Hepatocyte (in vitro differentiated cells): ENCODE measurements around the gene CPNE4. TPM values are rescaled to one million over a fixed set of nuclear protein-coding genes. Genes with fewer than 3 reads are reported as not detected.

Experiments
- DNase-seq: peaks from one replicate; pipeline ENCODE4 v3.0.0-alpha.2; 2016; ENCODE audit warnings: low spot score
- H2AFZ ChIP-seq: fragments of 200-600 bp; sonication (generic); 2 replicates; pipeline ENCODE4 v1.6.0; 2016; ENCODE audit warnings: antibody characterized with exemption, mild to moderate bottlenecking
- H3K27ac ChIP-seq: fragments of 200-600 bp; sonication (generic); 2 replicates; pipeline ENCODE4 v1.5.1; 2016; ENCODE audit warnings: mild to moderate bottlenecking
- H3K27me3 ChIP-seq: fragments of 200-600 bp; sonication (generic); 2 replicates; pipeline ENCODE4 v1.6.1; 2016
- H3K36me3 ChIP-seq: fragments of 200-600 bp; sonication (generic); replicated peaks from 2 replicates; pipeline ENCODE4 v1.5.1; 2016; ENCODE audit warnings: low read depth; ENCODE audit not compliant: insufficient read depth
- H3K4me1 ChIP-seq: fragments of 200-600 bp; sonication (generic); 2 replicates; pipeline ENCODE4 v1.5.1; 2016; ENCODE audit warnings: mild to moderate bottlenecking, moderate library complexity; ENCODE audit not compliant: insufficient read depth
- H3K4me2 ChIP-seq: fragments of 200-600 bp; sonication (generic); 2 replicates; pipeline ENCODE4 v1.6.0; 2016
- H3K4me3 ChIP-seq: fragments of 200-600 bp; sonication (generic); 2 replicates; pipeline ENCODE4 v1.5.1; 2016; ENCODE audit warnings: mild to moderate bottlenecking
- H3K79me2 ChIP-seq: fragments of 200-600 bp; sonication (generic); 2 replicates; pipeline ENCODE4 v1.6.0; 2017; ENCODE audit warnings: mild to moderate bottlenecking
- H3K9me2 ChIP-seq: fragments of 200-600 bp; sonication (generic); replicated peaks from 2 replicates; pipeline ENCODE4 v1.6.0; 2017; ENCODE audit warnings: mild to moderate bottlenecking; ENCODE audit not compliant: insufficient read depth
- H3K9me3 ChIP-seq: fragments of 200-600 bp; sonication (generic); 2 replicates; pipeline ENCODE4 v1.5.1; 2016; ENCODE audit warnings: low read depth, mild to moderate bottlenecking
- H4K20me1 ChIP-seq: fragments of 200-600 bp; sonication (generic); 2 replicates; pipeline ENCODE4 v1.6.0; 2016; ENCODE audit warnings: mild to moderate bottlenecking; ENCODE audit not compliant: insufficient read depth, poor library complexity, severe bottlenecking
- EZH2 ChIP-seq: fragments of 200-600 bp; sonication (generic); IDR thresholded peaks from 2 replicates; pipeline ENCODE4 v1.6.1; 2016; ENCODE audit warnings: antibody characterized with exemption, mild to moderate bottlenecking, borderline replicate concordance
- EZH2phosphoT487 ChIP-seq: fragments of 200-600 bp; sonication (generic); IDR thresholded peaks from one replicate; pipeline ENCODE4 v1.6.1; 2018; ENCODE audit warnings: antibody characterized with exemption, mild to moderate bottlenecking, low read depth, moderate library complexity; ENCODE audit not compliant: unreplicated experiment, severe bottlenecking
- WGBS: methylation state at CpG from one replicate; pipeline ENCODE4 v1.1.6; 2016; ENCODE audit warnings: low lambda C conversion rate; ENCODE audit errors: missing lambda C conversion rate; 5-methylcytosine and 5-hydroxymethylcytosine counted together
- polyA plus RNA-seq: library from polyadenylated mRNA; unstranded; fragments of >200 nt; fragmentation: Nextera tagmentation; extraction: Ambion mirVana; gene quantifications from 2 replicates; pipeline ENCODE4 v1.2.1, GENCODE V29; 2016
- total RNA-seq: library from RNA; depleted of rRNA; stranded (reverse); fragments of >200 nt; gene quantifications from 2 replicates; pipeline ENCODE4 v1.2.3, GENCODE V29; 2014
- TF ChIP-seq, protein P1 (sequence below): fragments of 200-600 bp; sonication (generic); IDR thresholded peaks from 2 replicates; pipeline ENCODE4 v1.5.1; 2016; ENCODE audit warnings: antibody characterized with exemption, mild to moderate bottlenecking; ENCODE audit not compliant: poor library complexity

The CPNE4 gene
- total and polyA plus RNA-seq, 2 experiments from 2014 or later = 0.37 to 0.52 TPM

DNA sequence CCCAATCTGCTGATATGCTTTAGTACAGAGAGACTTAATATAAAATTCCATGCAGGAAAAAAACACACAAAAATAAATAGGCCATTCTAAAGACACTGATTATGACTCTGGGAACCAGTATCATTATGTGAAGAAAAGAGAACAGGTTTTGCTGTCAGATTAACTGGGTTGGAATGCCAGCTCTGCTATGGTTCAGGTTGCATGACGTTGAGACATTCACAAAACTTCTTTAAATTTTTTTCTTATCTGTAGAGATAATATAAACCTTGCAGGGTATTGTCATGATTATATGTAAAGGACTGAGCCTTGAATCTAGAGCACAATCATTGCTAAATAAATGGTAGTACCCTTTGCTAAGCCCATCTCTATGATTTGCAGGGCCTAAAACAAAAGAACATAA, 86.0 kb downstream of the CPNE4 start:
- Histone ChIP-seq H3K9me2 (no peaks in the 10 kb centered on the region), H3K79me2 (no peaks in the 10 kb centered on the region), H3K36me3 (no peaks in the 10 kb centered on the region), H3K27ac (no peak overlapping the region), H3K9me3 (no peaks in the 10 kb centered on the region), H3K4me3 (no peak overlapping the region), H2AFZ (no peak overlapping the region), H3K27me3 (no peaks in the 10 kb centered on the region), H3K4me1 (no peaks in the 10 kb centered on the region), H4K20me1 (no peaks in the 10 kb centered on the region), H3K4me2 (no peak overlapping the region)
- WGBS = 31% methylated on average over 1 of the region's 1 CpG
- TF ChIP-seq EZH2 (no peak), EZH2phosphoT487 (no peak)
- TF ChIP-seq, protein P1, sequence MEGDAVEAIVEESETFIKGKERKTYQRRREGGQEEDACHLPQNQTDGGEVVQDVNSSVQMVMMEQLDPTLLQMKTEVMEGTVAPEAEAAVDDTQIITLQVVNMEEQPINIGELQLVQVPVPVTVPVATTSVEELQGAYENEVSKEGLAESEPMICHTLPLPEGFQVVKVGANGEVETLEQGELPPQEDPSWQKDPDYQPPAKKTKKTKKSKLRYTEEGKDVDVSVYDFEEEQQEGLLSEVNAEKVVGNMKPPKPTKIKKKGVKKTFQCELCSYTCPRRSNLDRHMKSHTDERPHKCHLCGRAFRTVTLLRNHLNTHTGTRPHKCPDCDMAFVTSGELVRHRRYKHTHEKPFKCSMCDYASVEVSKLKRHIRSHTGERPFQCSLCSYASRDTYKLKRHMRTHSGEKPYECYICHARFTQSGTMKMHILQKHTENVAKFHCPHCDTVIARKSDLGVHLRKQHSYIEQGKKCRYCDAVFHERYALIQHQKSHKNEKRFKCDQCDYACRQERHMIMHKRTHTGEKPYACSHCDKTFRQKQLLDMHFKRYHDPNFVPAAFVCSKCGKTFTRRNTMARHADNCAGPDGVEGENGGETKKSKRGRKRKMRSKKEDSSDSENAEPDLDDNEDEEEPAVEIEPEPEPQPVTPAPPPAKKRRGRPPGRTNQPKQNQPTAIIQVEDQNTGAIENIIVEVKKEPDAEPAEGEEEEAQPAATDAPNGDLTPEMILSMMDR = no peak
- no peak for DNase-seq

DNA sequence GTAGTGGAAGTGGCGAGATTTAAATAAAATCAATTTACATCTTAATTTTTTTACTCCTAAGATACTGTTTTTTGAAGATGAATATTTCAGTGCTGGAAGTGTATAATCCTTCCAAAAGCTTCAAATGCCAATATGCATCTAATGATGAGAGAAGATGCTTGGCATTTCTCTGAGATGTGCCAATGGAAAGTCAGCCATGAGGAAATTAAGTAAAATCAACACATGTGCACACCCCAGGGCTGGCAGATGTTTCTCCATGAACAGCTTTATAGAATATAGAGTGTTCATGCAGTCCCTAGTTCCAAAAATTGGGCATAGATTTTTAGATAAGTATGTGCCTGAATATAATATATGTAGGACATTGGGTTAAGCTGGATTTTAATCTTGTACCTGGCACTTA, 90.1 kb downstream of the CPNE4 start:
- WGBS = 85% methylated on average over 1 of the region's 1 CpG
- Histone ChIP-seq H3K4me3 (no peak overlapping the region), H3K9me3 (no peaks in the 10 kb centered on the region), H3K4me2 (no peak overlapping the region), H3K27me3 (peaks cover 4% of the 10 kb centered on the region), H3K4me1 (no peaks in the 10 kb centered on the region), H3K79me2 (no peaks in the 10 kb centered on the region), H4K20me1 (no peaks in the 10 kb centered on the region), H3K36me3 (no peaks in the 10 kb centered on the region), H2AFZ (no peak overlapping the region), H3K9me2 (no peaks in the 10 kb centered on the region), H3K27ac (no peak overlapping the region)
- DNase-seq = no peak
- TF ChIP-seq EZH2 = no peak
- TF ChIP-seq, protein P1 = no peak
- no peak for TF ChIP-seq EZH2phosphoT487

DNA sequence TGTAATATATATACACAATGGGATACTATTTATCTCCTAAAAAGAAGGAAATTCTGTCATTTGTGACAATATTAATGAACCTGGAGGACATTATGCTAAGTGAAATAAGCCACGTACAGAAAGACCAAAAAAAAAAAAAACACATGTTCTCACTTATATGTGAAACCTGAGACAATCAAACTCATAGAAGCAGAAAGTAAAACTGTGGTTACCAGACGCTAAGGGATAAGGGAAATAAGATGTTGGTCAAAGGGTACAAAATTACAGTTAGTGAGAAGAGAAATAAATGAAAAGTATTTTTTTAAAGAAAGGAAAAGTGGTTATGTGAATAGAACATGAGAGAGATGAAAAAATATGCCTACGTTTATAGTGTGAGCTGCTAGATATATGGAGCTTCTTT, 101.1 kb downstream of the CPNE4 start:
- Histone ChIP-seq H3K27ac (no peak overlapping the region), H3K9me2 (no peaks in the 10 kb centered on the region), H4K20me1 (no peaks in the 10 kb centered on the region), H3K36me3 (no peaks in the 10 kb centered on the region), H3K4me3 (no peak overlapping the region), H3K4me2 (no peak overlapping the region), H3K79me2 (no peaks in the 10 kb centered on the region), H3K9me3 (no peaks in the 10 kb centered on the region), H3K27me3 (no peaks in the 10 kb centered on the region), H3K4me1 (no peaks in the 10 kb centered on the region), H2AFZ (no peak overlapping the region)
- TF ChIP-seq, protein P1 = no peak
- TF ChIP-seq EZH2phosphoT487 = no peak
- no peak for TF ChIP-seq EZH2
- WGBS = 69% methylated on average over 3 of the region's 3 CpGs
- no peak for DNase-seq

DNA sequence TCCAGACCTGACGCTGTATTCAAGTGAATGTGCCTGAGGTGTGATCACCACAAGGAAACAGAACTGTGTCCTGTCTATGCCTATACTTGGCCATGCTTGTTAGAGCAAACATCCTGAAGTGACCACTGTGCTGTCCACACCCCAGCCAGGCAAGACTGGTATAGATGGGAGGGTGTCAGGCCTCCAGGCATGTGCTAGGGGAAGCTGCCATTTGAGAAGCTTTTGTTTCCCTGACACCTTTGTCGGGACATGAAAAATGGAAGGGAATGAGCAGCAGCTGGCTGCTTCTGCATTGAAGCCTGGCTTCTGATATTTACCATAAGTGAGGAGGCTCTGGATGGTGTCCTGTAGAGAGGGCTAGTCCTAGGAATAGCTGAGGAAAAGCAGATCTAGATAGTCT, 106.2 kb downstream of the CPNE4 start:
- H2AFZ ChIP-seq = no peak overlapping the region
- H3K4me1 ChIP-seq = no peaks in the 10 kb centered on the region
- no peaks in the 10 kb centered on the region for H4K20me1 ChIP-seq
- 75% methylated on average over 2 of the region's 2 CpGs for WGBS
- H3K27ac ChIP-seq = no peak overlapping the region
- TF ChIP-seq, protein P1 = no peak
- H3K4me2 ChIP-seq = no peak overlapping the region
- H3K27me3 ChIP-seq = no peaks in the 10 kb centered on the region
- H3K9me3 ChIP-seq = no peaks in the 10 kb centered on the region
- DNase-seq = no peak
- H3K36me3 ChIP-seq = no peaks in the 10 kb centered on the region
- no peaks in the 10 kb centered on the region for H3K79me2 ChIP-seq
- no peaks in the 10 kb centered on the region for H3K9me2 ChIP-seq
- H3K4me3 ChIP-seq = no peak overlapping the region
